Thymus (tissue), 14 donors: Measurements from ENCODE around the gene GUCY1A1. TPM values are rescaled to one million over a fixed set of nuclear protein-coding genes. Genes with fewer than 3 reads are reported as not detected.
A peak's percentile ranks its signal among the peaks of the same experiment; 100 is the strongest.

ENCODE experiments used
- DNase-seq, 9 donors: peaks; one replicate each; pipeline ENCODE4 v3.0.0-alpha.2; 2013; ENCODE audit warnings: low spot score in 9 of 9, low read depth in 6 of 9, missing footprints in 1 of 9
- H3K27ac ChIP-seq, 2 donors: one replicate each; pipeline ENCODE4 v1.5.1; 2013; ENCODE audit warnings: control low read depth in 1 of 2, low read depth in 1 of 2, low read length in 1 of 2, mild to moderate bottlenecking in 1 of 2, moderate library complexity in 1 of 2
- H3K27me3 ChIP-seq, 2 donors: one replicate each; pipeline ENCODE4 v1.5.1; 2013; ENCODE audit warnings: low read length in 1 of 2; ENCODE audit not compliant: control insufficient read depth in 2 of 2, insufficient read depth in 1 of 2
- H3K36me3 ChIP-seq, 2 donors: one replicate each; pipeline ENCODE4 v1.5.1; 2013; ENCODE audit warnings: low read length in 1 of 2, mild to moderate bottlenecking in 1 of 2, moderate library complexity in 1 of 2; ENCODE audit not compliant: control insufficient read depth in 2 of 2, insufficient read depth in 2 of 2
- H3K4me1 ChIP-seq, 2 donors: one replicate each; pipeline ENCODE4 v1.5.1; 2013; ENCODE audit warnings: low read length in 2 of 2; ENCODE audit not compliant: control insufficient read depth in 2 of 2, insufficient read depth in 2 of 2
- H3K4me3 ChIP-seq, 2 donors: one replicate each; pipeline ENCODE4 v1.5.1; 2013; ENCODE audit warnings: low read length in 2 of 2, control low read depth in 1 of 2, mild to moderate bottlenecking in 1 of 2
- H3K9me3 ChIP-seq, 2 donors: one replicate each; pipeline ENCODE4 v1.5.1; 2013; ENCODE audit warnings: low read length in 1 of 2, mild to moderate bottlenecking in 1 of 2; ENCODE audit not compliant: control insufficient read depth in 2 of 2, insufficient read depth in 1 of 2
- WGBS: extraction: QIAGEN DNeasy Blood & Tissue Kit; methylation state at CpG from one replicate; pipeline ENCODE4 v1.1.7; 2013; 5-methylcytosine and 5-hydroxymethylcytosine counted together
- long read RNA-seq, 10 donors: transcript quantifications; one replicate each; lab custom pipeline, GENCODE V29; 2026
- polyA plus RNA-seq: library from polyadenylated mRNA; stranded (reverse); fragments of 200-250 nt; gene quantifications from one replicate; pipeline ENCODE4 v1.2.3, GENCODE V29; 2013
- total RNA-seq: library from RNA; stranded (reverse); fragments of 120-200 nt; gene quantifications from one replicate; pipeline ENCODE4 v1.2.4, GENCODE V29; 2013
- donor health status: healthy.

The GUCY1A1 gene, protein sequence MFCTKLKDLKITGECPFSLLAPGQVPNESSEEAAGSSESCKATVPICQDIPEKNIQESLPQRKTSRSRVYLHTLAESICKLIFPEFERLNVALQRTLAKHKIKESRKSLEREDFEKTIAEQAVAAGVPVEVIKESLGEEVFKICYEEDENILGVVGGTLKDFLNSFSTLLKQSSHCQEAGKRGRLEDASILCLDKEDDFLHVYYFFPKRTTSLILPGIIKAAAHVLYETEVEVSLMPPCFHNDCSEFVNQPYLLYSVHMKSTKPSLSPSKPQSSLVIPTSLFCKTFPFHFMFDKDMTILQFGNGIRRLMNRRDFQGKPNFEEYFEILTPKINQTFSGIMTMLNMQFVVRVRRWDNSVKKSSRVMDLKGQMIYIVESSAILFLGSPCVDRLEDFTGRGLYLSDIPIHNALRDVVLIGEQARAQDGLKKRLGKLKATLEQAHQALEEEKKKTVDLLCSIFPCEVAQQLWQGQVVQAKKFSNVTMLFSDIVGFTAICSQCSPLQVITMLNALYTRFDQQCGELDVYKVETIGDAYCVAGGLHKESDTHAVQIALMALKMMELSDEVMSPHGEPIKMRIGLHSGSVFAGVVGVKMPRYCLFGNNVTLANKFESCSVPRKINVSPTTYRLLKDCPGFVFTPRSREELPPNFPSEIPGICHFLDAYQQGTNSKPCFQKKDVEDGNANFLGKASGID
- total RNA-seq: 16.6 TPM
- 2.9 TPM for polyA plus RNA-seq
- long read RNA-seq, donor 1, partial matches to known transcripts: 0 of 1 reads
- long read RNA-seq, donor 1, other reads (novel, unspliced or antisense): 0 of 1 reads
- long read RNA-seq, donor 2: 0 reads
- long read RNA-seq, donor 3, partial matches to known transcripts: 5 of 5 reads
- long read RNA-seq, donor 3, other reads (novel, unspliced or antisense): 0 of 5 reads
- long read RNA-seq, donor 4: 0 reads
- long read RNA-seq, donor 5, partial matches to known transcripts: 6 of 8 reads
- long read RNA-seq, donor 5, other reads (novel, unspliced or antisense): 0 of 8 reads
- long read RNA-seq, donor 6, partial matches to known transcripts: 0 of 1 reads
- long read RNA-seq, donor 6, other reads (novel, unspliced or antisense): 0 of 1 reads
- long read RNA-seq, donor 7, partial matches to known transcripts: 0 of 1 reads
- long read RNA-seq, donor 7, other reads (novel, unspliced or antisense): 0 of 1 reads
- long read RNA-seq, donor 8, full-length matches to known transcripts: 2 of 2 reads
- long read RNA-seq, donor 8, partial matches to known transcripts: 0 of 2 reads
- long read RNA-seq, donor 8, other reads (novel, unspliced or antisense): 0 of 2 reads
- long read RNA-seq, donor 9, partial matches to known transcripts: 0 of 1 reads
- long read RNA-seq, donor 9, other reads (novel, unspliced or antisense): 0 of 1 reads
- long read RNA-seq, donor 10, partial matches to known transcripts: 0 of 1 reads
- long read RNA-seq, donor 10, other reads (novel, unspliced or antisense): 0 of 1 reads

- Histone ChIP-seq H3K9me3 (no peaks in the 10 kb centered on the region), H3K36me3 (no peaks in the 10 kb centered on the region), H3K4me3 (peak within 1 kb of the TSS; percentile 68 to 81), H3K27ac (peak within 1 kb of the TSS; percentile 84 to 90), H3K4me1 (peaks cover 0 to 3% of the 10 kb centered on the region in 2 donors), H3K27me3 (no peaks in the 10 kb centered on the region)
- WGBS: 3% methylated on average over 25 of the region's 25 CpGs
- peak in 3 of 9 donors; percentile 20 to 51 (median 45) for DNase-seq
Observed at GRCh38 chr4:155666344-155667221, at the start of gene GUCY1A1. GUCY1A1 (plus strand) TSS chr4:155666848; CDS start chr4:155696868, 30,020 bp downstream.

DNA sequence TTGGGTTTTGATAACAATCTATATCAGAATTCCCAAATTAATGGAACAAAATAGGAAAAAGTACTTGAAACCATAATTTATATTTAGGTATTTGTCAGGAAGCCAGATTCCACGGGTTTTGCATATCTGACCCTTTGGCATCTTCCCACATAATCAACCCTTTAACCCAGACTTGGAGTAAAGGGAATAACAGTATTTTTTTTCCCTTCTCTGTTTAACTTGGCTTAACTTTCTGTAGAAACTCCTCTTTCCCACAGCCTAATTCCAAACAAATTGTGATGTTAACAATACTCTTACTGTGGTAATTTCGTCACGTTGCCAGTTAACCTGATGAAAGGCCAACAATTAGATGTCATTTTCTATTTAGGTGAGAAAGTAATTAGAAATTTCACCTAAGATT is 49.4 kb upstream of the GUCY1A1 start:
- Histone ChIP-seq H3K9me3 (no peaks in the 10 kb centered on the region), H3K4me3 (no peak overlapping the region), H3K4me1 (no peaks in the 10 kb centered on the region), H3K27me3 (no peaks in the 10 kb centered on the region), H3K27ac (no peak overlapping the region), H3K36me3 (no peaks in the 10 kb centered on the region)
- 94% methylated on average over 3 of the region's 3 CpGs for WGBS
- DNase-seq: no peak

- no peaks in the 10 kb centered on the region for H3K9me3 ChIP-seq
- 98% methylated on average over 8 of the region's 8 CpGs for WGBS
Observed at GRCh38 chr4:155618183-155618838, 48.3 kb upstream of the GUCY1A1 start.

DNA sequence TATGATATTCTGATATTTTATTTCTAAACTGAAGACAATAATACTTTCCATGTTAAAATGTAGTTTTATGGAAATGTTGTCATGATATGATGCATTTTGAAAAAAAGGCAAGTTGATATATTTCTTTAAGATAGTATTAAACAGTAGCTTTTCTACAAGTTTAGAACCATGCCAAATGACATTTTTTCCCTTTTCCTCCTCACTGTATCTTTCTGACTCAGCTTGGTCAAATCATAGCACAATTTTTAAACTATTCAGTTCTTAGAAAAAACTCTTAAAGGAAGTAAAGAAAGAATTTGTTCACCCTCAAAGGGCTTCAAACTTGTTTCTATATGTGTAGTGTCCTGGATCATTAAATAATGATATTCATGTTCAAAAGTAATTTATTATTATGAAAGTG is 46.0 kb upstream of the GUCY1A1 start:
- Histone ChIP-seq H3K9me3 (no peaks in the 10 kb centered on the region), H3K27ac (no peak overlapping the region), H3K4me1 (no peaks in the 10 kb centered on the region), H3K27me3 (no peaks in the 10 kb centered on the region), H3K4me3 (no peak overlapping the region), H3K36me3 (no peaks in the 10 kb centered on the region)
- no peak for DNase-seq

More at GRCh38 chr4:155618183-155618838, 48.3 kb upstream of the GUCY1A1 start:
- no peaks in the 10 kb centered on the region for H3K36me3 ChIP-seq
- H3K4me1 ChIP-seq: no peaks in the 10 kb centered on the region
- H3K27me3 ChIP-seq: no peaks in the 10 kb centered on the region
- DNase-seq: no peak
- no peak overlapping the region for H3K4me3 ChIP-seq
- no peak overlapping the region for H3K27ac ChIP-seq

- Histone ChIP-seq H3K27me3 (no peaks in the 10 kb centered on the region), H3K36me3 (no peaks in the 10 kb centered on the region), H3K9me3 (no peaks in the 10 kb centered on the region), H3K4me3 (no peak overlapping the region), H3K27ac (no peak overlapping the region), H3K4me1 (no peaks in the 10 kb centered on the region)
- DNase-seq: no peak
Observed at GRCh38 chr4:155624478-155624877, 42.2 kb upstream of the GUCY1A1 start.

DNA sequence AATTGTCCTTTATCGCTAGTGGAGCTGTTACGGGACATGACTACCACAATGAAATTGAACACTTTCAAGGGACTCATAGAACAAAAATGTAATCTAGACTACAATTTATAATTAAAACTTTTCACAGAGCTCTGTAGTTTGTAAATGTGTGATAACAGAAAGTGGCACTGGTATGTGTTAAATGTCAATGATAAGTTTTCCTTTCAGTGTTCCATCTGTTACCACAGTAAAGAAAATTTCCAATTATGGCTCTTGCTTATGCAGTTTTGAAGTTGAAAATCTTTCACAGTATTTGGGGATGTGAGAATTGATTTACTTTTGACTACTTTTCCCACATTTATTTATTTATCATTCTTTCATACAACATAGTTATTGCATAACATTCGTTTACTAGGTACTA is 40.1 kb upstream of the GUCY1A1 start:
- no peak for DNase-seq
- H3K4me3 ChIP-seq: no peak overlapping the region
- H3K27ac ChIP-seq: no peak overlapping the region
- H3K4me1 ChIP-seq: no peaks in the 10 kb centered on the region
- 97% methylated on average over 3 of the region's 3 CpGs for WGBS
- no peaks in the 10 kb centered on the region for H3K36me3 ChIP-seq
- H3K9me3 ChIP-seq: no peaks in the 10 kb centered on the region
- H3K27me3 ChIP-seq: no peaks in the 10 kb centered on the region

DNA sequence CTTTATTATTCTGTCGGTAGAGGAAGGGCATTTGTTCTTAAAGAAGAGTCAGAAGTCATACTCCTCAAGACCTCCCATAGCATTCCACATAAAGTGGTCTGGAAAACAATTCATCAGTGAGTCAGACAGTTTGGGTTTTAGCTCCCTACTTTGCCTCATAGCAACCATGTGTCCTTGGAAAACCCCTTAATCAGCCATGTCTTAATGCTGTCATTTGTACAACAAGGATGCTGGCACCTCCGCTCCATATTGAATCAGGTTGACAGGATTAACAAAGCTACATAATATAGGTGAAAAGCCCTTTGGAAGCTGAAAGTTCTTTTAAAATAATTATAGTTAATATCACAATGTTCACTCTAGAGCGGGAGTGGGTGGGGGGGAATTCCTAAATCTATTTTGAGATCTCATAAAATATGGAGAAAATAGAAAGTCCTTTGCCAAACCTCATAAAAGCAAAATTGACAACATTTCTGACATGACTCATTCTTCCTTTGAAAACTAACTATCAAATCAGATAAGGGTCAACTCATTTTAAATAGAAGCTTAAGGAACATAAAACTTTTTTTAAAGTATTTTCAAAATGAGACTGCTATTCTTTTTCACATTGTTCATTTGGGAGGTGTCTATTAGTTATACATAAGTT is 37.3 kb upstream of the GUCY1A1 start:
- no peaks in the 10 kb centered on the region for H3K4me1 ChIP-seq
- peaks cover 0 to under 1% of the 10 kb centered on the region in 2 donors for H3K9me3 ChIP-seq
- 94% methylated on average over 3 of the region's 3 CpGs for WGBS
- H3K4me3 ChIP-seq: no peak overlapping the region
- no peaks in the 10 kb centered on the region for H3K27me3 ChIP-seq
- H3K27ac ChIP-seq: no peak overlapping the region
- DNase-seq: no peak
- no peaks in the 10 kb centered on the region for H3K36me3 ChIP-seq
